MCF 10A (cell line): ENCODE results near the gene MDN1. TPM values are rescaled to one million over a fixed set of nuclear protein-coding genes. Genes with fewer than 3 reads are reported as not detected.

Experiments used
- BruUV-seq: library from RNA; stranded (reverse); fragments of 400-500 nt; replicated peaks from 2 replicates; lab custom pipeline; 2021; lab: Mats Ljungman, UMichigan
- CTCF ChIA-PET: fragments of 300-600 bp; sonication (Branson Sonifier 250); formaldehyde crosslinking; extraction: SDS; loops from one replicate; lab custom pipeline; 2021; ENCODE audit warnings: antibody characterized with exemption, inconsistent platforms; lab: Yijun Ruan, JAX
- POLR2A ChIA-PET: fragments of 300-600, 350-650 bp; sonication (Branson Sonifier 250); formaldehyde crosslinking; extraction: SDS; loops from one replicate; lab custom pipeline; 2020; ENCODE audit warnings: antibody characterized with exemption, inconsistent platforms; lab: Yijun Ruan, JAX
- DNase-seq: peaks from one replicate; pipeline ENCODE4 v3.0.0-alpha.2; 2018; ENCODE audit not compliant: unreplicated experiment
- H3K27ac Mint-ChIP-seq: one replicate; pipeline ENCODE4 v1.8.0; 2022; ENCODE audit warnings: mild to moderate bottlenecking, low read depth, mixed read lengths; ENCODE audit not compliant: unreplicated experiment
- H3K27me3 Mint-ChIP-seq: one replicate; pipeline ENCODE4 v1.8.0; 2022; ENCODE audit warnings: mixed read lengths; ENCODE audit not compliant: insufficient read depth, unreplicated experiment
- H3K36me3 Mint-ChIP-seq: one replicate; pipeline ENCODE4 v1.8.0; 2022; ENCODE audit warnings: mild to moderate bottlenecking, moderate library complexity, mixed read lengths; ENCODE audit not compliant: insufficient read depth, unreplicated experiment
- H3K4me1 Mint-ChIP-seq: one replicate; pipeline ENCODE4 v1.8.0; 2022; ENCODE audit warnings: mixed read lengths; ENCODE audit not compliant: insufficient read depth, unreplicated experiment
- H3K4me3 Mint-ChIP-seq: one replicate; pipeline ENCODE4 v1.8.0; 2022; ENCODE audit warnings: mild to moderate bottlenecking, moderate library complexity, mixed read lengths; ENCODE audit not compliant: unreplicated experiment
- H3K9me3 Mint-ChIP-seq: one replicate; pipeline ENCODE4 v1.8.0; 2022; ENCODE audit warnings: mixed read lengths; ENCODE audit not compliant: unreplicated experiment
- CTCF ChIP-seq: fragments of 200-600 bp; IDR thresholded peaks from one replicate; pipeline ENCODE4 v1.8.0; 2022; ENCODE audit warnings: antibody characterized with exemption, mild to moderate bottlenecking; ENCODE audit not compliant: unreplicated experiment
- intact Hi-C: fragments of 100-400 bp; cut with micrococcal nuclease; formaldehyde crosslinking; loops from 2 replicates; pipeline ENCODE4 v1.14.1; 2022
- total RNA-seq: library from RNA; stranded (reverse); gene quantifications from 2 replicates; pipeline ENCODE4 v1.2.3, GENCODE V29; 2022

Gene MDN1
- total RNA-seq, 1 experiment from 2014 or later, result 39.2 TPM

- H3K9me3 Mint-ChIP-seq, result no peaks in the 10 kb centered on the region
- POLR2A ChIA-PET, result no interaction called here
- CTCF ChIA-PET, result interaction anchor here (0.6 to 0.7 kb wide), 3 partner anchors 9 to 94 kb away, joined by 3 to 5 read pairs (median 3); no protein-coding TSS in a partner anchor
- no TSS peak for BruUV-seq
- H3K4me1 Mint-ChIP-seq, result no peaks in the 10 kb centered on the region
- H3K4me3 Mint-ChIP-seq, result no peak overlapping the region
- intact Hi-C loops, result no loop called here
- no peak for DNase-seq
- peaks cover 80% of the 10 kb centered on the region for H3K36me3 Mint-ChIP-seq
- no peak for TF ChIP-seq CTCF
- H3K27ac Mint-ChIP-seq, result no peak overlapping the region
- H3K27me3 Mint-ChIP-seq, result no peaks in the 10 kb centered on the region
Observed at GRCh38 chr6:89790403-89790802, 29.2 kb downstream of the MDN1 start.

GRCh38 chr6:89789980-89790379, 29.6 kb downstream of the MDN1 start:
- Mint-ChIP-seq H3K4me1 (no peaks in the 10 kb centered on the region), H3K27me3 (no peaks in the 10 kb centered on the region), H3K27ac (no peak overlapping the region), H3K4me3 (no peak overlapping the region), H3K9me3 (no peaks in the 10 kb centered on the region), H3K36me3 (peaks cover 80% of the 10 kb centered on the region)
- no peak for TF ChIP-seq CTCF
- POLR2A ChIA-PET, result no interaction called here
- intact Hi-C loops, result no loop called here
- CTCF ChIA-PET, result interaction anchor here (0.6 to 0.7 kb wide), 3 partner anchors 9 to 94 kb away, joined by 3 to 5 read pairs (median 3); no protein-coding TSS in a partner anchor
- DNase-seq, result no peak
- no TSS peak for BruUV-seq

GRCh38 chr6:89787660-89788328, 31.8 kb downstream of the MDN1 start:
- POLR2A ChIA-PET, result no interaction called here
- Mint-ChIP-seq H3K9me3 (no peaks in the 10 kb centered on the region), H3K36me3 (peaks cover 83% of the 10 kb centered on the region), H3K4me1 (no peaks in the 10 kb centered on the region), H3K27me3 (no peaks in the 10 kb centered on the region), H3K27ac (no peak overlapping the region), H3K4me3 (no peak overlapping the region)
- no peak for DNase-seq
- intact Hi-C loops, result no loop called here
- no TSS peak for BruUV-seq
- CTCF ChIA-PET, result interaction anchor here (0.5 kb wide), 1 partner anchor 56 kb away, joined by 3 read pairs; no protein-coding TSS in a partner anchor
- TF ChIP-seq CTCF, result no peak

- Mint-ChIP-seq H3K27me3 (no peaks in the 10 kb centered on the region), H3K27ac (no peak overlapping the region), H3K4me1 (no peaks in the 10 kb centered on the region), H3K9me3 (no peaks in the 10 kb centered on the region), H3K4me3 (no peak overlapping the region), H3K36me3 (peaks cover 78% of the 10 kb centered on the region)
- intact Hi-C loops, result no loop called here
- no peak for TF ChIP-seq CTCF
- CTCF ChIA-PET, result no interaction called here
- DNase-seq, result no peak
- no TSS peak for BruUV-seq
- POLR2A ChIA-PET, result no interaction called here
Observed at GRCh38 chr6:89786970-89787369, 32.6 kb downstream of the MDN1 start.
